Prostate gland (tissue), 2 donors: ENCODE measurements around the gene PYGO1. TPM values are rescaled to one million over a fixed set of nuclear protein-coding genes. Genes with fewer than 3 reads are reported as not detected.
"Not testable (repeated sequence)": the region's sequence is repeated elsewhere in the genome, so short reads cannot be mapped to it uniquely, and the experiment has no call there.

Source experiments
- DNase-seq: peaks from one replicate; pipeline ENCODE4 v3.0.0-alpha.2; 2019; ENCODE audit warnings: low spot score
- H3K27ac ChIP-seq, 2 donors: fragments of 200-600 bp; sonication (generic); 2 replicates each; pipeline ENCODE4 v1.5.1; 2017 to 2019
- H3K27me3 ChIP-seq: fragments of 200-600 bp; sonication (generic); replicated peaks from 2 replicates; pipeline ENCODE4 v1.5.1; 2019; ENCODE audit not compliant: insufficient read depth
- H3K36me3 ChIP-seq, 2 donors: fragments of 200-600 bp; sonication (generic); 1 replicate in 1 of 2; 2 replicates in 1 of 2; pipeline versions ENCODE4 v1.5.1 to v1.8.1; 2017 to 2019
- H3K4me1 ChIP-seq: fragments of 200-600 bp; sonication (generic); replicated peaks from 2 replicates; pipeline ENCODE4 v1.5.1; 2019
- H3K4me3 ChIP-seq, 2 donors: fragments of 200-600 bp; sonication (generic); 2 replicates each; pipeline ENCODE4 v1.5.1; 2017 to 2019
- H3K9me3 ChIP-seq: fragments of 200-600 bp; sonication (generic); 2 replicates; pipeline ENCODE4 v1.5.1; 2017
- CTCF ChIP-seq, 4 experiments: fragments of 200-600 bp in 2 of 4; fragments of 450-650 bp in 2 of 4; sonication (generic) in 2 of 4; IDR thresholded peaks; 1 replicate in 3 of 4; 2 replicates in 1 of 4; pipeline ENCODE4 v1.5.1; 2016 to 2019; ENCODE audit warnings: antibody characterized with exemption in 4 of 4, mild to moderate bottlenecking in 2 of 4, moderate library complexity in 2 of 4
- POLR2A ChIP-seq: fragments of 450-650 bp; IDR thresholded peaks from one replicate; pipeline ENCODE4 v1.6.1; 2016; ENCODE audit warnings: antibody characterized with exemption, mild to moderate bottlenecking
- POLR2AphosphoS5 ChIP-seq: sonication (generic); formaldehyde crosslinking; IDR thresholded peaks from one replicate; pipeline ENCODE4 v1.6.1; 2017; ENCODE audit warnings: antibody characterized with exemption
- WGBS: methylation state at CpG from one replicate; pipeline ENCODE4 v1.1.5; 2018; 5-methylcytosine and 5-hydroxymethylcytosine counted together
- intact Hi-C: fragments of 100-400 bp; cut with DNase I; formaldehyde crosslinking; loops from one replicate; pipeline ENCODE4 v1.14.2; 2022
- total RNA-seq, 2 donors: library from RNA; depleted of rRNA; stranded (reverse); fragments of >200 nt; gene quantifications; one replicate each; pipeline ENCODE4 v1.1.0, GENCODE V29; 2016

Gene PYGO1
- total RNA-seq, 2 donors from 2014 or later = 7.2 to 12.3 TPM

- DNase-seq = no peak
- WGBS = 92% methylated on average over 12 of the region's 12 CpGs
Observed at GRCh38 chr15:55514414-55514850, 73.7 kb downstream of the PYGO1 start.

DNA sequence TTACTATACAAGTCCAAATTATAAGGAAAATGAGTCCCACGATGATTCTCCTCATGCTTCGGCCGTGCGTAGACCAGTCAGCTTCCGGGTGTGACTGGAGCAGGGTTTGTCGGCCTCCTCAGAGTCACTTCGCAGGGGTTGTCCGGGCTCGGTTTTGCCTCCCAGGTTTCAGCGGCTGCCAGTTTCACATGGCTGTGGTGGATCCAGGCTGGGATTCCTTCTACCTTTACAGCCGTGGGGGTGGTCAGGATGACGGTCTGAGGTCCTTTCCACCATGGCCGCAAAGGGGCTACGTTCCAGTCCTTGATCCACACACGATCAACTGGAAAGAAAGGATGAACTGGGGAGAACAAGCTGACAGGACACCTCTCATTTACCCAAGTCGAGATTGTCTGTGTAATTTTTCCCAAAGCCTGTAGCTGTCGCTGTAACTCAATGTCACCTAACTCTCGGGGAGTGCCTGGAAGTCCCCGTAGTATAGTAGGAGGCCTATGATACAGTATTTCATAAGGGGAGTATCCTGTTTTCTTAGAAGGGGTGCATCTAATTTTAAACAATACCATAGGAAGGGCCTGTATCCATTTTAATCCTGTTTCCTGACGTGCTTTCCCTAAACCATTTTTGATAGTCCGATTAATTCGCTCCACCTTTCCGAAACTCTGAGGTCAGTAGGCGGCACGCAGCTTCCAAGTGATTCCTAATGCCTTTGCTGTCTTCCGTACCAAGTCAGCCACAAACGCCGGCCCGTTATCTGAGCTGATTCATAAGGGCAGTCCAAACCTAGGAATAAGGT lies 74.3 kb downstream of the PYGO1 start:
- H3K27ac ChIP-seq, H3K4me1 ChIP-seq, H3K9me3 ChIP-seq, DNase-seq, H3K4me3 ChIP-seq, H3K36me3 ChIP-seq, intact Hi-C loops, H3K27me3 ChIP-seq: not testable (repeated sequence)
- WGBS = 76% methylated on average over 29 of the region's 29 CpGs

More at GRCh38 chr15:55514414-55514850, 73.7 kb downstream of the PYGO1 start:
- H3K36me3 ChIP-seq = no peaks in the 10 kb centered on the region
- no peak overlapping the region for H3K4me3 ChIP-seq
- TF ChIP-seq POLR2A (no peak), CTCF (IDR thresholded peaks at IDR 0.05) (no peak), POLR2AphosphoS5 (no peak)
- no peaks in the 10 kb centered on the region for H3K27me3 ChIP-seq
- no peaks in the 10 kb centered on the region for H3K9me3 ChIP-seq
- H3K27ac ChIP-seq = no peak overlapping the region
- intact Hi-C loops = no loop called here
- H3K4me1 ChIP-seq = no peaks in the 10 kb centered on the region

DNA sequence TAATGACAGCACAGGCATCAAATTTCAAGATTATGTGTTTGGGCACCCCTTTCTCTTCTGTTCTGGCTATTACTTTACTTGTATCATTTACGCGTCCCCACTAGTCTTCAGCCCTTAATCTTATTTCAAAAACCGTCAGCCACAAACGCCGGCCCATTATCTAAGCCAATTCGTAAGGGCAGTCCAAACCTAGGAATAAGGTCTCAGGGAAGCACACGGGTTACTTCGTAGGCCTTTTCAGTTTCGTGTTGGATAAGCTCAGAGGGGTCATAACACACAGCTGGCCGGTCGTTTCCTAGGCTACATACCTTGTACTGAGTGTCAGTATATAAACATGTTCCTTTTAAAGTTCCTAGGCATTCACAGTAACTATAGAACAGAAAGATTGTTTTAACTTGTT lies 75.0 kb downstream of the PYGO1 start:
- no peaks in the 10 kb centered on the region for H3K27me3 ChIP-seq
- 59% methylated on average over 11 of the region's 11 CpGs for WGBS
- H3K9me3 ChIP-seq = no peaks in the 10 kb centered on the region
- TF ChIP-seq CTCF (IDR thresholded peaks at IDR 0.05) (no peak), POLR2AphosphoS5 (no peak), POLR2A (no peak)
- no peaks in the 10 kb centered on the region for H3K36me3 ChIP-seq
- H3K4me3 ChIP-seq = no peak overlapping the region
- H3K4me1 ChIP-seq = no peaks in the 10 kb centered on the region
- intact Hi-C loops = no loop called here
- no peak overlapping the region for H3K27ac ChIP-seq
- no peak for DNase-seq

DNA sequence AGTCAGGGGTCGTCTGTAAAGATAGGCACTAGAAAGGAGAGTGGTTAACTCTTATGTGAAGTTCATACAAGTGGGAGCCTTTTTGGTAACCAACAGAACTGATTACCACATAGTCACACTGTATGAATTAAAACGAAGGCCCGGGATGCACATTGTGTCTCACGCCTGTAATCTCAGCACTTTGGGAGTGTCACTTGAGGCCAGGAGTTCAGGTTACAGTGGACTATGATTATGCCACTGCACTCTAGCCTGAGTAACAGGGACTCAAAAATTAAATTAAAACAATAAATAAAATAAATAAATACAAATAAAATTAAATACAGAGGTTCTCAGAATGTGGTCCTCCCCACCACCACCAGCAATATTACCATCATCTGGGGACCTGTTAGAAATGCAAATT lies 80.6 kb downstream of the PYGO1 start:
- TF ChIP-seq POLR2AphosphoS5 = no peak
- no peak for TF ChIP-seq POLR2A
- no peak for TF ChIP-seq CTCF (IDR thresholded peaks at IDR 0.05)
- no peaks in the 10 kb centered on the region for H3K9me3 ChIP-seq
- intact Hi-C loops = no loop called here
- DNase-seq = no peak
- H3K27me3 ChIP-seq = no peaks in the 10 kb centered on the region
- no peaks in the 10 kb centered on the region for H3K4me1 ChIP-seq
- no peak overlapping the region for H3K4me3 ChIP-seq
- 83% methylated on average over 4 of the region's 4 CpGs for WGBS
- no peaks in the 10 kb centered on the region for H3K36me3 ChIP-seq
- no peak overlapping the region for H3K27ac ChIP-seq

DNA sequence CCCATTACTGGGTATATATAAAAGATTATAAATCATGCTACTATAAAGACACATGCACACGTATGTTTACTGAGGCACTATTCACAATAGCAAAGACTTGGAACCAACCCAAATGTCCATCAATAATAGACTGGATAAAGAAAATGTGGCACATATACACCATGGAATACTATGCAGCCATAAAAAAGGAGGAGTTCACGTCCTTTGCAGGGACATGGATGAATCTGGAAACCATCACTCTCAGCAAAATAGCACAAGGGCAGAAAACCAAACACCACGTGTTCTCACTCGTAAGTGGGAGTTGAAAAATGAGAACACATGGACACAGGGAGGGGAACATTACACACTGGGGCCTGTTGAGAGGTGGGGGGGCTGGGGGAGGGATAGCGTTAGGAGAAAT lies 82.7 kb downstream of the PYGO1 start:
- H3K27ac ChIP-seq, H3K9me3 ChIP-seq, H3K36me3 ChIP-seq, H3K4me3 ChIP-seq, DNase-seq, H3K27me3 ChIP-seq, H3K4me1 ChIP-seq, intact Hi-C loops: not testable (repeated sequence)
- WGBS = 70% methylated on average over 5 of the region's 5 CpGs

GRCh38 chr15:55499151-55499550 lies 89.0 kb downstream of the PYGO1 start:
- no peaks in the 10 kb centered on the region for H3K36me3 ChIP-seq
- 82% methylated on average over 7 of the region's 7 CpGs for WGBS
- H3K27ac ChIP-seq = no peak overlapping the region
- DNase-seq = no peak
- H3K4me1 ChIP-seq = no peaks in the 10 kb centered on the region
- no peaks in the 10 kb centered on the region for H3K9me3 ChIP-seq
- intact Hi-C loops = no loop called here
- TF ChIP-seq CTCF (IDR thresholded peaks at IDR 0.05) = no peak
- TF ChIP-seq POLR2A = no peak
- no peaks in the 10 kb centered on the region for H3K27me3 ChIP-seq
- no peak overlapping the region for H3K4me3 ChIP-seq
